Astrocyte (in vitro differentiated cells and primary cell): ENCODE results near the gene SRL.

Experiments used
- EZH2 ChIP-seq: IDR thresholded peaks from 2 replicates; pipeline ENCODE4 v1.6.1; 2012; ENCODE audit warnings: mild to moderate bottlenecking, low read length, inconsistent platforms; ENCODE audit not compliant: insufficient read depth
- TF ChIP-seq, protein P1 (sequence below): IDR thresholded peaks from 2 replicates; pipeline ENCODE4 v1.5.1; 2011; ENCODE audit warnings: low read depth, mild to moderate bottlenecking, inconsistent platforms, low read length, moderate library complexity; ENCODE audit not compliant: insufficient read depth

DNA sequence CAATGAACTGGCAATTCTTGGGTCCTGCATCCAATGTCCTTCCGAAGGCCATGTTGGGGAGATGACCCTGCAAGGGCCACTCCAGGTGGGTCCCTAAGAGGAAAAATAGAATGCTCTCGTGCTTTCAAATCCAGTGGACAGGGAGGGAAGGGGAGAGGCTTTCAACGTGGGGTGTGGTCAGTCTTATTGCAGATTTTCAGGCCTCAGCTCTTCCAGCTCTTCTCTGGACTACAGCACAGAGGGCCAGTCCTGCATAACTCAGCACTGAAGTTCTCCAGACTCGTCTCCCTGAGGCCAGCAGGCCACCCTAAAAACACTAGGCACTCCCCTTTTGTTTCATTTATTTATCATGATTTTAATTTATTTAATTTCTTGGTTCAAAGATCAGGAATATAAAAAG lies 43.1 kb downstream of the SRL start:
- TF ChIP-seq, protein P1, sequence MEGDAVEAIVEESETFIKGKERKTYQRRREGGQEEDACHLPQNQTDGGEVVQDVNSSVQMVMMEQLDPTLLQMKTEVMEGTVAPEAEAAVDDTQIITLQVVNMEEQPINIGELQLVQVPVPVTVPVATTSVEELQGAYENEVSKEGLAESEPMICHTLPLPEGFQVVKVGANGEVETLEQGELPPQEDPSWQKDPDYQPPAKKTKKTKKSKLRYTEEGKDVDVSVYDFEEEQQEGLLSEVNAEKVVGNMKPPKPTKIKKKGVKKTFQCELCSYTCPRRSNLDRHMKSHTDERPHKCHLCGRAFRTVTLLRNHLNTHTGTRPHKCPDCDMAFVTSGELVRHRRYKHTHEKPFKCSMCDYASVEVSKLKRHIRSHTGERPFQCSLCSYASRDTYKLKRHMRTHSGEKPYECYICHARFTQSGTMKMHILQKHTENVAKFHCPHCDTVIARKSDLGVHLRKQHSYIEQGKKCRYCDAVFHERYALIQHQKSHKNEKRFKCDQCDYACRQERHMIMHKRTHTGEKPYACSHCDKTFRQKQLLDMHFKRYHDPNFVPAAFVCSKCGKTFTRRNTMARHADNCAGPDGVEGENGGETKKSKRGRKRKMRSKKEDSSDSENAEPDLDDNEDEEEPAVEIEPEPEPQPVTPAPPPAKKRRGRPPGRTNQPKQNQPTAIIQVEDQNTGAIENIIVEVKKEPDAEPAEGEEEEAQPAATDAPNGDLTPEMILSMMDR = no peak
- no peak for TF ChIP-seq EZH2
